OCI-LY7 (cell line): Measurements from ENCODE around the gene SLC22A12. TPM values are rescaled to one million over a fixed set of nuclear protein-coding genes. Genes with fewer than 3 reads are reported as not detected.

Source experiments
- BruUV-seq: library from RNA; stranded (reverse); fragments of 400-500 nt; replicated peaks from 2 replicates; lab custom pipeline; 2021; lab: Mats Ljungman, UMichigan
- CTCF ChIA-PET: fragments of 300-600 bp; sonication (Branson Sonifier 250); formaldehyde crosslinking; loops from one replicate; lab custom pipeline; 2022; ENCODE audit warnings: antibody characterized with exemption; ENCODE audit not compliant: unreplicated experiment; lab: Charles Lee
- POLR2A ChIA-PET: fragments of 300-600 bp; sonication (Branson Sonifier 250); formaldehyde crosslinking; loops from one replicate; lab custom pipeline; 2022; ENCODE audit warnings: antibody characterized with exemption; lab: Charles Lee
- DNase-seq: peaks from one replicate; pipeline ENCODE4 v3.0.0-alpha.2; 2015; ENCODE audit warnings: low spot score
- H2AFZ ChIP-seq: fragments of 200-600 bp; sonication (generic), shearing (Covaris generic); 2 replicates; pipeline ENCODE4 v1.6.1; 2014; ENCODE audit warnings: mild to moderate bottlenecking, antibody characterized with exemption, low read length, moderate library complexity
- H3K27ac ChIP-seq: fragments of 200-600 bp; sonication (generic); 2 replicates; pipeline ENCODE4 v1.5.1; 2014; ENCODE audit warnings: mixed run types, low read depth, mild to moderate bottlenecking, moderate library complexity, low read length, inconsistent platforms; ENCODE audit not compliant: poor library complexity, severe bottlenecking
- H3K36me3 ChIP-seq: fragments of 200-600 bp; sonication (generic); 2 replicates; pipeline ENCODE4 v1.6.1; 2014; ENCODE audit warnings: mild to moderate bottlenecking, antibody characterized with exemption, low read length, moderate library complexity, mixed read lengths; ENCODE audit not compliant: insufficient read depth
- H3K4me1 ChIP-seq: fragments of 200-600 bp; sonication (generic); 2 replicates; pipeline ENCODE4 v1.5.1; 2014; ENCODE audit warnings: mild to moderate bottlenecking, low read length; ENCODE audit not compliant: insufficient read depth, poor library complexity, severe bottlenecking
- H3K4me2 ChIP-seq: fragments of 200-600 bp; sonication (generic); 2 replicates; pipeline ENCODE4 v1.6.1; 2014; ENCODE audit warnings: mild to moderate bottlenecking, low read length
- H3K4me3 ChIP-seq: fragments of 200-600 bp; sonication (generic); 2 replicates; pipeline ENCODE4 v1.5.1; 2014; ENCODE audit warnings: mild to moderate bottlenecking, low read depth, low read length; ENCODE audit not compliant: poor library complexity, severe bottlenecking
- H3K79me2 ChIP-seq: fragments of 200-600 bp; sonication (generic); 2 replicates; pipeline ENCODE4 v1.6.1; 2016; ENCODE audit warnings: low read depth, mild to moderate bottlenecking, low read length, moderate library complexity, mixed read lengths; ENCODE audit not compliant: insufficient read depth
- H3K9me2 ChIP-seq: fragments of 200-600 bp; sonication (generic); 2 replicates; pipeline ENCODE4 v1.6.1; 2016; ENCODE audit warnings: mild to moderate bottlenecking, low read length, mixed read lengths; ENCODE audit not compliant: insufficient read depth
- H3K9me3 ChIP-seq: fragments of 200-600 bp; sonication (generic); 2 replicates; pipeline ENCODE4 v1.6.1; 2014; ENCODE audit warnings: mild to moderate bottlenecking, mixed run types, low read length, mixed read lengths
- H4K20me1 ChIP-seq: fragments of 200-600 bp; sonication (generic); 2 replicates; pipeline ENCODE4 v1.6.1; 2014; ENCODE audit warnings: mild to moderate bottlenecking, antibody characterized with exemption, low read length, moderate library complexity, mixed read lengths; ENCODE audit not compliant: insufficient read depth
- CTCF ChIP-seq: fragments of 200-600 bp; sonication (generic); conservative IDR thresholded peaks from 2 replicates; pipeline ENCODE4 v1.5.1; 2014; ENCODE audit warnings: mild to moderate bottlenecking, antibody characterized with exemption, low read length, moderate library complexity, mixed read lengths
- EZH2phosphoT487 ChIP-seq: fragments of 200-600 bp; sonication (generic); IDR thresholded peaks from 2 replicates; pipeline ENCODE4 v1.6.1; 2018; ENCODE audit warnings: low read depth, borderline replicate concordance, mild to moderate bottlenecking, mixed run types, antibody characterized with exemption, low read length, moderate library complexity, mixed read lengths
- intact Hi-C: fragments of 100-400 bp; cut with micrococcal nuclease; formaldehyde crosslinking; loops from one replicate; pipeline ENCODE4 v1.10.0; 2022; ENCODE audit not compliant: unreplicated experiment
- total RNA-seq, 2 experiments: library from RNA; depleted of rRNA in 1 of 2; stranded (reverse); fragments of >200 nt in 1 of 2; shearing (Covaris generic) in 1 of 2; gene quantifications; 2 replicates each; pipeline ENCODE4 v1.2.3, GENCODE V29; 2014 to 2022

SLC22A12 gene
- total RNA-seq, 2 experiments from 2014 or later: not detected

- Histone ChIP-seq H3K79me2 (no peaks in the 10 kb centered on the region), H3K4me2 (no peak overlapping the region), H3K36me3 (no peaks in the 10 kb centered on the region), H2AFZ (no peak overlapping the region), H3K4me1 (peaks cover under 1% of the 10 kb centered on the region), H4K20me1 (no peaks in the 10 kb centered on the region), H3K9me3 (no peaks in the 10 kb centered on the region), H3K4me3 (no peak overlapping the region), H3K27ac (no peak overlapping the region), H3K9me2 (no peaks in the 10 kb centered on the region)
- no TSS peak for BruUV-seq
- intact Hi-C loops: no loop called here
- TF ChIP-seq CTCF (no peak), EZH2phosphoT487 (no peak)
- CTCF ChIA-PET: no interaction called here
- no peak for DNase-seq
- POLR2A ChIA-PET: no interaction called here
These were observed 12.5 kb downstream of the SLC22A12 start for GRCh38 chr11:64603411-64604110.

- no peaks in the 10 kb centered on the region for H3K79me2 ChIP-seq
- H3K4me1 ChIP-seq: peaks cover 11% of the 10 kb centered on the region
- H4K20me1 ChIP-seq: no peaks in the 10 kb centered on the region
- no peak overlapping the region for H3K4me2 ChIP-seq
- no peaks in the 10 kb centered on the region for H3K9me3 ChIP-seq
- no peak for DNase-seq
- no peak overlapping the region for H3K4me3 ChIP-seq
- no peaks in the 10 kb centered on the region for H3K9me2 ChIP-seq
- CTCF ChIA-PET: interaction anchor here (0.5 kb wide), 1 partner anchor 205 kb away, joined by 3 read pairs; no protein-coding TSS in a partner anchor
- intact Hi-C loops: no loop called here
- TF ChIP-seq EZH2phosphoT487 (no peak), CTCF (no peak)
- no peak overlapping the region for H2AFZ ChIP-seq
- H3K27ac ChIP-seq: no peak overlapping the region
- no TSS peak for BruUV-seq
- H3K36me3 ChIP-seq: no peaks in the 10 kb centered on the region
- POLR2A ChIA-PET: no interaction called here
These were observed 13.6 kb downstream of the SLC22A12 start for GRCh38 chr11:64604458-64605243.

GRCh38 chr11:64605244-64605560 is 14.2 kb downstream of the SLC22A12 start:
- no TSS peak for BruUV-seq
- H3K4me2 ChIP-seq: no peak overlapping the region
- CTCF ChIA-PET: no interaction called here
- H4K20me1 ChIP-seq: no peaks in the 10 kb centered on the region
- no peaks in the 10 kb centered on the region for H3K9me2 ChIP-seq
- no peak overlapping the region for H3K27ac ChIP-seq
- POLR2A ChIA-PET: no interaction called here
- TF ChIP-seq CTCF (no peak), EZH2phosphoT487 (no peak)
- intact Hi-C loops: no loop called here
- no peaks in the 10 kb centered on the region for H3K9me3 ChIP-seq
- peaks cover 12% of the 10 kb centered on the region for H3K4me1 ChIP-seq
- no peaks in the 10 kb centered on the region for H3K36me3 ChIP-seq
- no peak overlapping the region for H3K4me3 ChIP-seq
- no peak overlapping the region for H2AFZ ChIP-seq
- no peaks in the 10 kb centered on the region for H3K79me2 ChIP-seq
- no peak for DNase-seq
